Neural progenitor cell (in vitro differentiated cells): ENCODE measurements around the gene LAMC1. TPM values are rescaled to one million over a fixed set of nuclear protein-coding genes. Genes with fewer than 3 reads are reported as not detected.

ENCODE experiments used
- DNase-seq: peaks from one replicate; pipeline ENCODE4 v3.0.0-alpha.2; 2016; ENCODE audit warnings: low spot score
- H2AFZ ChIP-seq: fragments of 200-600 bp; sonication (generic); replicated peaks from 2 replicates; pipeline ENCODE4 v1.6.1; 2016; ENCODE audit warnings: antibody characterized with exemption
- H3F3A ChIP-seq: fragments of 200-600 bp; sonication (generic); 2 replicates; pipeline ENCODE4 v1.6.1; 2016; ENCODE audit warnings: antibody characterized with exemption, low read depth
- H3K27ac ChIP-seq: fragments of 200-600 bp; sonication (generic); 2 replicates; pipeline ENCODE4 v1.5.1; 2016; ENCODE audit warnings: mild to moderate bottlenecking
- H3K27me3 ChIP-seq: fragments of 200-600 bp; sonication (generic); 2 replicates; pipeline ENCODE4 v1.6.1; 2016; ENCODE audit warnings: mild to moderate bottlenecking, moderate library complexity
- H3K36me3 ChIP-seq: fragments of 200-600 bp; sonication (generic); 2 replicates; pipeline ENCODE4 v1.5.1; 2016
- H3K4me1 ChIP-seq: fragments of 200-600 bp; sonication (generic); 2 replicates; pipeline ENCODE4 v1.6.1; 2016; ENCODE audit warnings: mixed run types
- H3K4me2 ChIP-seq: fragments of 200-600 bp; sonication (generic); 2 replicates; pipeline ENCODE4 v1.6.1; 2016
- H3K4me3 ChIP-seq: fragments of 200-600 bp; sonication (generic); 2 replicates; pipeline ENCODE4 v1.5.1; 2016
- H3K79me2 ChIP-seq: fragments of 200-600 bp; sonication (generic); 2 replicates; pipeline ENCODE4 v1.6.1; 2016; ENCODE audit warnings: low read depth
- H3K9ac ChIP-seq: fragments of 200-600 bp; sonication (generic); 2 replicates; pipeline ENCODE4 v1.6.1; 2016
- H3K9me3 ChIP-seq: fragments of 200-600 bp; sonication (generic); 2 replicates; pipeline ENCODE4 v1.5.1; 2016; ENCODE audit warnings: low read depth
- H4K20me1 ChIP-seq: fragments of 200-600 bp; sonication (generic); 2 replicates; pipeline ENCODE4 v1.6.1; 2016; ENCODE audit warnings: low read depth
- H3K27ac Mint-ChIP-seq: 3 replicates; pipeline ENCODE4 v1.8.0; 2021; ENCODE audit warnings: mixed read lengths
- H3K27me3 Mint-ChIP-seq: 2 replicates; pipeline ENCODE4 v1.8.0; 2022; ENCODE audit warnings: low read depth, mild to moderate bottlenecking, inconsistent platforms, moderate library complexity, mixed read lengths; ENCODE audit not compliant: insufficient read depth
- H3K36me3 Mint-ChIP-seq: 3 replicates; pipeline ENCODE4 v1.8.0; 2021; ENCODE audit warnings: mixed read lengths
- H3K4me1 Mint-ChIP-seq: 3 replicates; pipeline ENCODE4 v1.8.0; 2021; ENCODE audit warnings: mixed read lengths
- H3K4me3 Mint-ChIP-seq: 3 replicates; pipeline ENCODE4 v1.8.0; 2021; ENCODE audit warnings: mild to moderate bottlenecking, moderate library complexity, mixed read lengths
- H3K9me3 Mint-ChIP-seq: 3 replicates; pipeline ENCODE4 v1.8.0; 2020; ENCODE audit warnings: mixed read lengths
- EZH2 ChIP-seq: fragments of 200-600 bp; sonication (generic); IDR thresholded peaks from 2 replicates; pipeline ENCODE4 v1.6.1; 2017; ENCODE audit warnings: antibody characterized with exemption, mild to moderate bottlenecking, moderate library complexity
- EZH2phosphoT487 ChIP-seq: fragments of 200-600 bp; sonication (generic); IDR thresholded peaks from 2 replicates; pipeline ENCODE4 v1.6.1; 2017; ENCODE audit warnings: antibody characterized with exemption
- total RNA-seq: library from RNA; depleted of rRNA; stranded (reverse); fragments of >200 nt; gene quantifications from 2 replicates; pipeline ENCODE4 v1.2.3, GENCODE V29; 2015; ENCODE audit warnings: low replicate concordance
- TF ChIP-seq, protein P1 (sequence below): fragments of 200-600 bp; sonication (generic); IDR thresholded peaks from 2 replicates; pipeline ENCODE4 v1.5.1; 2017; ENCODE audit warnings: antibody characterized with exemption, mild to moderate bottlenecking

Gene LAMC1
- total RNA-seq, 1 donor from 2014 or later = 90.2 TPM

DNA sequence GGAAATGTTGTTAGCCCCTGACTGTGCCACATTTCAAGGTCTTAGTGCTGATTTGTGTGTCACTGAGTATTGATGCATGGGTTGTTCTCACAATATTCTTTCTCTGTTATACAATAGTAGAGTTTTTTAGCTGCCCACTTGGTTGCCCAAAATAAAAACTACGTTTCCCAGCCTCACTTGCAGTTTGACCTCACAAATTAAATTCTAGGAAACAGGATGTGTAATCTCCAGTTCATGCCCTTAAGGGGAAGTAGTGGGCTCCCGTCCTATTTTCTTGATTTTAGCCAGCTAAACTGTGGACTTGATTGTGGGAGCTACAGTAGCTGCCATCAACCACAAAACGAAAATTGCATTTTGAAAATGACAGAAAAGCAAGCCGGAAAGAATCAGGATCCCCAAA lies 27.3 kb upstream of the LAMC1 start:
- no peaks in the 10 kb centered on the region for H3K36me3 Mint-ChIP-seq
- TF ChIP-seq EZH2phosphoT487 = no peak
- TF ChIP-seq, protein P1, sequence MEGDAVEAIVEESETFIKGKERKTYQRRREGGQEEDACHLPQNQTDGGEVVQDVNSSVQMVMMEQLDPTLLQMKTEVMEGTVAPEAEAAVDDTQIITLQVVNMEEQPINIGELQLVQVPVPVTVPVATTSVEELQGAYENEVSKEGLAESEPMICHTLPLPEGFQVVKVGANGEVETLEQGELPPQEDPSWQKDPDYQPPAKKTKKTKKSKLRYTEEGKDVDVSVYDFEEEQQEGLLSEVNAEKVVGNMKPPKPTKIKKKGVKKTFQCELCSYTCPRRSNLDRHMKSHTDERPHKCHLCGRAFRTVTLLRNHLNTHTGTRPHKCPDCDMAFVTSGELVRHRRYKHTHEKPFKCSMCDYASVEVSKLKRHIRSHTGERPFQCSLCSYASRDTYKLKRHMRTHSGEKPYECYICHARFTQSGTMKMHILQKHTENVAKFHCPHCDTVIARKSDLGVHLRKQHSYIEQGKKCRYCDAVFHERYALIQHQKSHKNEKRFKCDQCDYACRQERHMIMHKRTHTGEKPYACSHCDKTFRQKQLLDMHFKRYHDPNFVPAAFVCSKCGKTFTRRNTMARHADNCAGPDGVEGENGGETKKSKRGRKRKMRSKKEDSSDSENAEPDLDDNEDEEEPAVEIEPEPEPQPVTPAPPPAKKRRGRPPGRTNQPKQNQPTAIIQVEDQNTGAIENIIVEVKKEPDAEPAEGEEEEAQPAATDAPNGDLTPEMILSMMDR = no peak
- TF ChIP-seq EZH2 = no peak
- no peak for DNase-seq
- no peaks in the 10 kb centered on the region for H3K9me3 Mint-ChIP-seq
- H3K9ac ChIP-seq = no peak overlapping the region
- H3K27me3 ChIP-seq = no peaks in the 10 kb centered on the region
- no peak overlapping the region for H3K27ac Mint-ChIP-seq
- no peaks in the 10 kb centered on the region for H4K20me1 ChIP-seq
- no peaks in the 10 kb centered on the region for H3K27me3 Mint-ChIP-seq
- no peaks in the 10 kb centered on the region for H3K4me1 ChIP-seq
- H3K4me2 ChIP-seq = no peak overlapping the region
- no peaks in the 10 kb centered on the region for H3K79me2 ChIP-seq
- H3K4me1 Mint-ChIP-seq = no peaks in the 10 kb centered on the region
- peak overlapping the region; percentile 26 for H2AFZ ChIP-seq
- no peak overlapping the region for H3K4me3 ChIP-seq
- no peaks in the 10 kb centered on the region for H3K9me3 ChIP-seq
- no peak overlapping the region for H3K27ac ChIP-seq
- no peaks in the 10 kb centered on the region for H3K36me3 ChIP-seq
- no peak overlapping the region for H3K4me3 Mint-ChIP-seq
- H3F3A ChIP-seq = no peaks in the 10 kb centered on the region

DNA sequence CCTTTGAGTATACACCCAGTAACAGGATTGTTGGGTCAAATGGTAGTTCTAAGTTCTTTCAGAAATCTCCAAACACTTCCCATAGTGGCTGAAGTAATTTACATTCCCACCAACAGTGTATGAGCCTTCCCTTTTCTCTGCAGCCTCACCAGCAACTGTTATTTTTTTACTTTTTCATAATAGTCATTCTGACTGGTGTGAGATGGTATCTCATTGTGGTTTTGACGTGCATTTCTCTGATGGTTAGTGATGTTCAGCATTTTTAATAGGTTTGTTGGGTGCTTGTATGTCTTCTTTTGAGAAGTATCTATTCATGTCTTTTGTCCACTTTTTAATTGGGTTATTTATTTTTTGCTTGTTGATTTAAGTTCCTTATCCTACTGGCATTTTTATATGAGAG lies 26.4 kb upstream of the LAMC1 start:
- Histone ChIP-seq H3K36me3 (no peaks in the 10 kb centered on the region), H2AFZ (no peak overlapping the region), H3K27ac (no peak overlapping the region), H3K4me3 (no peak overlapping the region), H3K79me2 (no peaks in the 10 kb centered on the region), H4K20me1 (no peaks in the 10 kb centered on the region), H3K9me3 (no peaks in the 10 kb centered on the region), H3F3A (no peaks in the 10 kb centered on the region), H3K27me3 (no peaks in the 10 kb centered on the region), H3K4me2 (no peak overlapping the region), H3K9ac (no peak overlapping the region), H3K4me1 (no peaks in the 10 kb centered on the region)
- Mint-ChIP-seq H3K4me1 (no peaks in the 10 kb centered on the region), H3K27ac (no peak overlapping the region), H3K4me3 (no peak overlapping the region), H3K27me3 (no peaks in the 10 kb centered on the region), H3K36me3 (no peaks in the 10 kb centered on the region), H3K9me3 (no peaks in the 10 kb centered on the region)
- TF ChIP-seq EZH2phosphoT487 = no peak
- no peak for TF ChIP-seq EZH2
- TF ChIP-seq, protein P1 = no peak
- DNase-seq = no peak

DNA sequence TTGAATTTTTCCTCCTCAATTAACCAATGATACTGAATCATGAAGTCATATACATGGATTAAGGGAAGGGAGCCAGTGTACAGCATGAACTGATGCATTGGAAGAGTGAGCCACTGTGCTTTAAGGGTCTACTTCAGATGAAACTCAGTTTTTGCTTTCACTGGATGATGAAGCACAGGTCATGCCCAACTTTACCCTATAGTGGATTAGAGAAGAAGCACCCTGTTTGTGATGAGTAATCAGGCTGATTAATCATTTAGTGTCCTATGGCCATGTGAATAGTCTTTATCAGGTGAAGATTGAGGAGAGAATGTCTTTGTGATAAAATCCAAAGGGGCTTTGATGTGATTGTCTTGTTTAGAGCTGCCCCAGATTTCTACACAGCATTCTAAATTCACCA lies 24.7 kb upstream of the LAMC1 start:
- Mint-ChIP-seq H3K27me3 (no peaks in the 10 kb centered on the region), H3K36me3 (no peaks in the 10 kb centered on the region), H3K4me3 (no peak overlapping the region), H3K4me1 (no peaks in the 10 kb centered on the region), H3K27ac (no peak overlapping the region), H3K9me3 (no peaks in the 10 kb centered on the region)
- no peaks in the 10 kb centered on the region for H3K79me2 ChIP-seq
- no peaks in the 10 kb centered on the region for H4K20me1 ChIP-seq
- no peaks in the 10 kb centered on the region for H3K27me3 ChIP-seq
- no peak overlapping the region for H2AFZ ChIP-seq
- H3K9me3 ChIP-seq = no peaks in the 10 kb centered on the region
- H3K36me3 ChIP-seq = no peaks in the 10 kb centered on the region
- DNase-seq = no peak
- no peak overlapping the region for H3K9ac ChIP-seq
- no peaks in the 10 kb centered on the region for H3F3A ChIP-seq
- TF ChIP-seq EZH2 (no peak), EZH2phosphoT487 (no peak)
- TF ChIP-seq, protein P1 = no peak
- H3K4me1 ChIP-seq = no peaks in the 10 kb centered on the region
- no peak overlapping the region for H3K4me2 ChIP-seq
- no peak overlapping the region for H3K4me3 ChIP-seq
- H3K27ac ChIP-seq = no peak overlapping the region
